ENCODE measurements around the gene AHNAK. TPM values are rescaled to one million over a fixed set of nuclear protein-coding genes. Genes with fewer than 3 reads are reported as not detected.

The AHNAK gene
- total RNA-seq, 1 donor from 2014 or later = 809 TPM

GRCh38 chr11:62489204-62489603 is 57.4 kb downstream of the AHNAK start:
- DNase-seq (no peak), ATAC-seq (no peak)
- no peak for TF ChIP-seq CTCF (IDR thresholded peaks at IDR 0.05)
- peaks cover 5% of the 10 kb centered on the region for H3K4me1 ChIP-seq
- intact Hi-C loops (cut with DNase I) = no loop called here
- no peaks in the 10 kb centered on the region for H3K36me3 ChIP-seq
- no peaks in the 10 kb centered on the region for H3K27me3 ChIP-seq (ENCODE audit: low read depth)
- no peak overlapping the region for H3K27ac ChIP-seq
- no peaks in the 10 kb centered on the region for H3K9me3 ChIP-seq
- no peak overlapping the region for H3K4me3 ChIP-seq

- intact Hi-C loops (cut with DNase I) = no loop called here
- no peak for TF ChIP-seq CTCF (IDR thresholded peaks at IDR 0.05)
These were observed 58.7 kb downstream of the AHNAK start for GRCh38 chr11:62487738-62488551.

GRCh38 chr11:62487136-62487535 is 59.5 kb downstream of the AHNAK start:
- Histone ChIP-seq H3K4me3 (no peak overlapping the region), H3K36me3 (no peaks in the 10 kb centered on the region), H3K4me1 (peaks cover 5% of the 10 kb centered on the region), H3K27me3 (ENCODE audit: low read depth) (no peaks in the 10 kb centered on the region), H3K27ac (no peak overlapping the region), H3K9me3 (no peaks in the 10 kb centered on the region)
- TF ChIP-seq CTCF (IDR thresholded peaks at IDR 0.05) = no peak
- ATAC-seq (no peak), DNase-seq (no peak)
- intact Hi-C loops (cut with DNase I) = no loop called here

More at GRCh38 chr11:62487738-62488551, 58.7 kb downstream of the AHNAK start:
- Histone ChIP-seq H3K27ac (no peak overlapping the region), H3K4me1 (peaks cover 5% of the 10 kb centered on the region), H3K27me3 (ENCODE audit: low read depth) (no peaks in the 10 kb centered on the region), H3K9me3 (no peaks in the 10 kb centered on the region), H3K4me3 (no peak overlapping the region), H3K36me3 (no peaks in the 10 kb centered on the region)
- ATAC-seq (no peak), DNase-seq (no peak)

- no peaks in the 10 kb centered on the region for H3K9me3 ChIP-seq
- H3K27me3 ChIP-seq (ENCODE audit: low read depth) = no peaks in the 10 kb centered on the region
- H3K4me3 ChIP-seq = no peak overlapping the region
- DNase-seq = no peak
- H3K4me1 ChIP-seq = peaks cover 5% of the 10 kb centered on the region
- intact Hi-C loops (cut with DNase I) = no loop called here
- no peak for ATAC-seq
- no peak overlapping the region for H3K27ac ChIP-seq
- TF ChIP-seq CTCF (IDR thresholded peaks at IDR 0.05) = no peak
- H3K36me3 ChIP-seq = no peaks in the 10 kb centered on the region
These were observed 62.3 kb downstream of the AHNAK start for GRCh38 chr11:62484352-62484751.

- ATAC-seq (no peak), DNase-seq (no peak)
- TF ChIP-seq CTCF (IDR thresholded peaks at IDR 0.05) = no peak
- Histone ChIP-seq H3K27ac (no peak overlapping the region), H3K36me3 (no peaks in the 10 kb centered on the region), H3K27me3 (ENCODE audit: low read depth) (no peaks in the 10 kb centered on the region), H3K4me1 (peaks cover 2% of the 10 kb centered on the region), H3K4me3 (no peak overlapping the region), H3K9me3 (no peaks in the 10 kb centered on the region)
- intact Hi-C loops (cut with DNase I) = no loop called here
These were observed 63.9 kb downstream of the AHNAK start for GRCh38 chr11:62482753-62483152.

Data from lower lobe of right lung (tissue), 2 donors.